Breast epithelium (tissue), 3 donors: ENCODE measurements around the gene METTL8.

Source experiments
- POLR2AphosphoS5 ChIP-seq, 3 donors: sonication (generic); formaldehyde crosslinking; IDR thresholded peaks; one replicate each; pipeline ENCODE4 v1.6.1; 2017; ENCODE audit warnings: antibody characterized with exemption in 3 of 3
- TF ChIP-seq, protein P1 (sequence below), 3 donors: fragments of 450-650 bp; IDR thresholded peaks; one replicate each; pipeline ENCODE4 v1.5.1; 2016 to 2017; ENCODE audit warnings: antibody characterized with exemption in 3 of 3, mild to moderate bottlenecking in 3 of 3, moderate library complexity in 3 of 3

DNA sequence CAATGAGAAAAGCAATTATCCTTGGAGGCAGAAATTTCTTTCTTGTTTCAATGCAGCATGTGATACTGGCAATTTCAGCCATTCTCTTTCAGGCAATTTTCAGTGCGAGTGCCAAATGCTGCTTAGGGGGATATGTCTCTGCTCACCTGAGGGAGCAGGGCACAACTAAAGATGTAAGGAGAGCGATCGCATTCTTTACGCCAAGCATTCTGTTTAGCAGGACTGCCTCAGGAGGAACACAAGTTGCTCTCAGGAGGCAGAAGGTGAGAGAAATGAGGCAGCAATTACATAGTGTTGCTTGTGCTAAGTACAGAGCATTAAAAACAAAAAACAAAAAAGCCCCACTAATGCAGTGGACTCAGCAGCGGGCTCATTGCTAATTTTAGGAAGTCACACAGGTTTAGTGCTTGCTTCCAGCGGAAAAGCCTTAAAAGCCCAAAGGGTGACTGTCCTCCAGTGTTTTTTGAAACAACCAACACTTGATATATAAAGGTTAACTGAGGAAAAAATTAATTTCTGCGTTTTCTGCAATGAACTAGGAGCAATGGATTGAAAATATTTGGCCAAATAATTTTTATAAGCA is 116.9 kb downstream of the METTL8 start:
- TF ChIP-seq, protein P1, sequence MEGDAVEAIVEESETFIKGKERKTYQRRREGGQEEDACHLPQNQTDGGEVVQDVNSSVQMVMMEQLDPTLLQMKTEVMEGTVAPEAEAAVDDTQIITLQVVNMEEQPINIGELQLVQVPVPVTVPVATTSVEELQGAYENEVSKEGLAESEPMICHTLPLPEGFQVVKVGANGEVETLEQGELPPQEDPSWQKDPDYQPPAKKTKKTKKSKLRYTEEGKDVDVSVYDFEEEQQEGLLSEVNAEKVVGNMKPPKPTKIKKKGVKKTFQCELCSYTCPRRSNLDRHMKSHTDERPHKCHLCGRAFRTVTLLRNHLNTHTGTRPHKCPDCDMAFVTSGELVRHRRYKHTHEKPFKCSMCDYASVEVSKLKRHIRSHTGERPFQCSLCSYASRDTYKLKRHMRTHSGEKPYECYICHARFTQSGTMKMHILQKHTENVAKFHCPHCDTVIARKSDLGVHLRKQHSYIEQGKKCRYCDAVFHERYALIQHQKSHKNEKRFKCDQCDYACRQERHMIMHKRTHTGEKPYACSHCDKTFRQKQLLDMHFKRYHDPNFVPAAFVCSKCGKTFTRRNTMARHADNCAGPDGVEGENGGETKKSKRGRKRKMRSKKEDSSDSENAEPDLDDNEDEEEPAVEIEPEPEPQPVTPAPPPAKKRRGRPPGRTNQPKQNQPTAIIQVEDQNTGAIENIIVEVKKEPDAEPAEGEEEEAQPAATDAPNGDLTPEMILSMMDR (IDR thresholded peaks at IDR 0.05): no peak
- no peak for TF ChIP-seq POLR2AphosphoS5 (IDR thresholded peaks at IDR 0.05)
